Measurements from ENCODE around the gene P3H2. TPM values are rescaled to one million over a fixed set of nuclear protein-coding genes. Genes with fewer than 3 reads are reported as not detected.

P3H2 gene
- total RNA-seq, 1 donor from 2014 or later: 21.9 TPM

GRCh38 chr3:190003681-190004123 lies 117.0 kb downstream of the P3H2 start:
- no peak for DNase-seq (ENCODE audit: low spot score)
- no peak for TF ChIP-seq CTCF (IDR thresholded peaks at IDR 0.05)
- Mint-ChIP-seq H3K27ac (ENCODE audit: unreplicated experiment) (peak overlapping the region; percentile 88), H3K4me3 (ENCODE audit: unreplicated experiment) (peak overlapping the region; percentile 5), H3K27me3 (ENCODE audit: low read depth) (no peaks in the 10 kb centered on the region), H3K9me3 (ENCODE audit: low read depth) (no peaks in the 10 kb centered on the region), H3K36me3 (ENCODE audit: low read depth) (no peaks in the 10 kb centered on the region), H3K4me1 (ENCODE audit: low read depth) (peaks cover 83% of the 10 kb centered on the region)

- H3K36me3 Mint-ChIP-seq (ENCODE audit: low read depth): no peaks in the 10 kb centered on the region
- DNase-seq (ENCODE audit: low spot score): no peak
- H3K27ac Mint-ChIP-seq (ENCODE audit: unreplicated experiment): peak overlapping the region; percentile 88
- no peaks in the 10 kb centered on the region for H3K9me3 Mint-ChIP-seq (ENCODE audit: low read depth)
- H3K27me3 Mint-ChIP-seq (ENCODE audit: low read depth): no peaks in the 10 kb centered on the region
- H3K4me1 Mint-ChIP-seq (ENCODE audit: low read depth): peaks cover 77% of the 10 kb centered on the region
- H3K4me3 Mint-ChIP-seq (ENCODE audit: unreplicated experiment): peak overlapping the region; percentile 5
- no peak for TF ChIP-seq CTCF (IDR thresholded peaks at IDR 0.05)
Observed at GRCh38 chr3:190003068-190003467, 117.6 kb downstream of the P3H2 start.

- peak overlapping the region; percentile 26 for H3K4me3 Mint-ChIP-seq (ENCODE audit: unreplicated experiment)
Observed at GRCh38 chr3:190001426-190001825, 119.3 kb downstream of the P3H2 start.

GRCh38 chr3:190000861-190001196 lies 119.9 kb downstream of the P3H2 start:
- peak; percentile 50 for TF ChIP-seq CTCF (IDR thresholded peaks at IDR 0.05)
- H3K36me3 Mint-ChIP-seq (ENCODE audit: low read depth): no peaks in the 10 kb centered on the region
- H3K4me1 Mint-ChIP-seq (ENCODE audit: low read depth): peaks cover 59% of the 10 kb centered on the region
- H3K9me3 Mint-ChIP-seq (ENCODE audit: low read depth): peaks cover 4% of the 10 kb centered on the region
- peak overlapping the region; percentile 81 for H3K27ac Mint-ChIP-seq (ENCODE audit: unreplicated experiment)
- no peaks in the 10 kb centered on the region for H3K27me3 Mint-ChIP-seq (ENCODE audit: low read depth)
- DNase-seq (ENCODE audit: low spot score): no peak
- peak overlapping the region; percentile 43 for H3K4me3 Mint-ChIP-seq (ENCODE audit: unreplicated experiment)

More at GRCh38 chr3:190001426-190001825, 119.3 kb downstream of the P3H2 start:
- TF ChIP-seq CTCF (IDR thresholded peaks at IDR 0.05): no peak
- peaks cover 61% of the 10 kb centered on the region for H3K4me1 Mint-ChIP-seq (ENCODE audit: low read depth)
- no peak for DNase-seq (ENCODE audit: low spot score)
- no peaks in the 10 kb centered on the region for H3K9me3 Mint-ChIP-seq (ENCODE audit: low read depth)
- no peaks in the 10 kb centered on the region for H3K36me3 Mint-ChIP-seq (ENCODE audit: low read depth)
- no peaks in the 10 kb centered on the region for H3K27me3 Mint-ChIP-seq (ENCODE audit: low read depth)
- peak overlapping the region; percentile 81 for H3K27ac Mint-ChIP-seq (ENCODE audit: unreplicated experiment)

GRCh38 chr3:190000187-190000860 lies 120.4 kb downstream of the P3H2 start:
- Mint-ChIP-seq H3K27ac (ENCODE audit: unreplicated experiment) (peak overlapping the region; percentile 81), H3K4me3 (ENCODE audit: unreplicated experiment) (peak overlapping the region; percentile 43), H3K4me1 (ENCODE audit: low read depth) (peaks cover 59% of the 10 kb centered on the region), H3K9me3 (ENCODE audit: low read depth) (peaks cover 4% of the 10 kb centered on the region), H3K36me3 (ENCODE audit: low read depth) (no peaks in the 10 kb centered on the region), H3K27me3 (ENCODE audit: low read depth) (no peaks in the 10 kb centered on the region)
- no peak for TF ChIP-seq CTCF (IDR thresholded peaks at IDR 0.05)
- no peak for DNase-seq (ENCODE audit: low spot score)

Data from chondrocyte (in vitro differentiated cells).